Type B pancreatic cell (in vitro differentiated cells): Measurements from ENCODE around the gene APBA1. TPM values are rescaled to one million over a fixed set of nuclear protein-coding genes. Genes with fewer than 3 reads are reported as not detected.

Experiments
- DNase-seq: peaks from one replicate; pipeline ENCODE4 v3.0.0; 2021; ENCODE audit warnings: mixed read lengths; ENCODE audit not compliant: unreplicated experiment; ENCODE audit errors: extremely low spot score
- H3K27ac Mint-ChIP-seq: 2 replicates; pipeline ENCODE4 v1.8.0; 2021; ENCODE audit warnings: mild to moderate bottlenecking, mixed read lengths
- H3K27me3 Mint-ChIP-seq: 2 replicates; pipeline ENCODE4 v1.8.0; 2021; ENCODE audit warnings: mixed read lengths
- H3K36me3 Mint-ChIP-seq: 2 replicates; pipeline ENCODE4 v1.8.0; 2021; ENCODE audit warnings: mixed read lengths
- H3K4me1 Mint-ChIP-seq: one replicate; pipeline ENCODE4 v1.8.0; 2021; ENCODE audit warnings: mixed read lengths; ENCODE audit not compliant: unreplicated experiment
- H3K4me3 Mint-ChIP-seq: 2 replicates; pipeline ENCODE4 v1.8.0; 2021; ENCODE audit warnings: mild to moderate bottlenecking, mixed read lengths
- H3K9me3 Mint-ChIP-seq: 2 replicates; pipeline ENCODE4 v1.8.0; 2021; ENCODE audit warnings: mixed read lengths
- total RNA-seq: library from RNA; stranded (reverse); gene quantifications from 2 replicates; pipeline ENCODE4 v1.2.1, GENCODE V29; 2021; ENCODE audit warnings: low replicate concordance
- TF ChIP-seq, protein P1 (sequence below): fragments of 200-600 bp; sonication (generic); conservative IDR thresholded peaks from 2 replicates; pipeline ENCODE4 v1.5.0; 2021; ENCODE audit warnings: antibody characterized with exemption, mild to moderate bottlenecking

APBA1 gene
- total RNA-seq, 1 donor from 2014 or later, result 6.3 TPM

DNA sequence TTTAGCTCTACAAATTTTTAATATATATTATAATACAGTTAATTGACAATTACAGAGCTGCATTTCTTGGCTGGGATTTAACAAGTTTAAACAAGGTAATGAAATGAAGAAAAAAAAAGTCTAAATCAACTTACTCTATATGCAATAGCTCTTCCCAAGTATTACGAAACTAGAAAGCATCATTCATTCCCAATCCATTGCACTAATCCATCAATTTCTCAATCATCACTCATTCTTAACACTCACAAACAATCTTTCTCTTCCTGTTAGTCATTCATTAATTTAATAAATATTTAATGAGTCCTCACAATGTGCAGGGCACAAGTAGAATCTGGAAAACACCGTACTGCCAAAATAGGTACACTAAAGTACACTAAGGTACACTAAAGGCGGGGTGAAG, 42.9 kb upstream of the APBA1 start:
- Mint-ChIP-seq H3K27me3 (no peaks in the 10 kb centered on the region), H3K4me1 (no peaks in the 10 kb centered on the region), H3K27ac (no peak overlapping the region), H3K4me3 (no peak overlapping the region), H3K36me3 (peaks cover 27% of the 10 kb centered on the region), H3K9me3 (no peaks in the 10 kb centered on the region)
- TF ChIP-seq, protein P1, sequence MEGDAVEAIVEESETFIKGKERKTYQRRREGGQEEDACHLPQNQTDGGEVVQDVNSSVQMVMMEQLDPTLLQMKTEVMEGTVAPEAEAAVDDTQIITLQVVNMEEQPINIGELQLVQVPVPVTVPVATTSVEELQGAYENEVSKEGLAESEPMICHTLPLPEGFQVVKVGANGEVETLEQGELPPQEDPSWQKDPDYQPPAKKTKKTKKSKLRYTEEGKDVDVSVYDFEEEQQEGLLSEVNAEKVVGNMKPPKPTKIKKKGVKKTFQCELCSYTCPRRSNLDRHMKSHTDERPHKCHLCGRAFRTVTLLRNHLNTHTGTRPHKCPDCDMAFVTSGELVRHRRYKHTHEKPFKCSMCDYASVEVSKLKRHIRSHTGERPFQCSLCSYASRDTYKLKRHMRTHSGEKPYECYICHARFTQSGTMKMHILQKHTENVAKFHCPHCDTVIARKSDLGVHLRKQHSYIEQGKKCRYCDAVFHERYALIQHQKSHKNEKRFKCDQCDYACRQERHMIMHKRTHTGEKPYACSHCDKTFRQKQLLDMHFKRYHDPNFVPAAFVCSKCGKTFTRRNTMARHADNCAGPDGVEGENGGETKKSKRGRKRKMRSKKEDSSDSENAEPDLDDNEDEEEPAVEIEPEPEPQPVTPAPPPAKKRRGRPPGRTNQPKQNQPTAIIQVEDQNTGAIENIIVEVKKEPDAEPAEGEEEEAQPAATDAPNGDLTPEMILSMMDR, result no peak
- no peak for DNase-seq

DNA sequence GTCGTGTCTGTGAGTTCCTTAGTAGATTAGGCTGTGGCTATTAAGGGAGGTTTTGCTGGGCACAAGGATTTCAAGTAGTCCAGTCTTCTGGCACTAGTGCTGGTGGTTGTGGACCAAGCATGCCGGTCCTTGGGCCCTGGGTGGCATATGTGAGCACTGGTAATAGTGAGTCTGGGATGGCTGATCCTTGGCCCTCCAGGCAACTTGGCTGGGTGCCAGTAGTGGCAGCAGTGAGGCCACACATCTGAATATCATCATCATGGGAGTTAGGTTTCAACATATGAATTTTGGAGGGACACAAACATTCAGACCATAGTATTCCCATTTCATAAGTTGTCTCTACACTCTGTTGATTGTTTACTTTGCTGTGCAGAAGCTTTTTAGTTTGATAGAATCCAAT, 25.3 kb upstream of the APBA1 start:
- TF ChIP-seq, protein P1, result no peak
- H3K4me3 Mint-ChIP-seq, result no peak overlapping the region
- peaks cover 3% of the 10 kb centered on the region for H3K27me3 Mint-ChIP-seq
- no peak for DNase-seq
- peaks cover 15% of the 10 kb centered on the region for H3K9me3 Mint-ChIP-seq
- H3K27ac Mint-ChIP-seq, result no peak overlapping the region
- no peaks in the 10 kb centered on the region for H3K4me1 Mint-ChIP-seq
- no peaks in the 10 kb centered on the region for H3K36me3 Mint-ChIP-seq

DNA sequence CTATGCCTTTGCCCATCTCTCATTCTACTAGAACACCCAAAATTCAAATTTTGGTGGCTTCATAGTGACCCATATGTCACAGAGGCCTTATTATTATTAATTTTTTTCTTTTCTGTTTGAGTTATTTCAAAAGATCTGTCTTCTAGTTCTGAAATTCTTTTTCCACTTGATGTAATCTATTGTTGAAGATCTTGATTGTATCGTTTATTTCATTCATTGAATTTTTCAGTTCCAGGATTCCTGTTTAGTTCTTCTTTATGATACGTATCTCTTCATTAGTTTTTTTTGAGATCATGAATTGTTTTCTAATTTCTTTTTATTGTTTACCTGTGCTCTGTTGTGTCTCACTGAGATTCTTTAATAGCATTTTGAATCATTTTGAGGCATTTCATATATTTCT, 24.6 kb upstream of the APBA1 start:
- TF ChIP-seq, protein P1, result no peak
- H3K36me3 Mint-ChIP-seq, result no peaks in the 10 kb centered on the region
- H3K4me1 Mint-ChIP-seq, result no peaks in the 10 kb centered on the region
- H3K4me3 Mint-ChIP-seq, result no peak overlapping the region
- peaks cover 15% of the 10 kb centered on the region for H3K9me3 Mint-ChIP-seq
- peaks cover 3% of the 10 kb centered on the region for H3K27me3 Mint-ChIP-seq
- H3K27ac Mint-ChIP-seq, result no peak overlapping the region
- no peak for DNase-seq

DNA sequence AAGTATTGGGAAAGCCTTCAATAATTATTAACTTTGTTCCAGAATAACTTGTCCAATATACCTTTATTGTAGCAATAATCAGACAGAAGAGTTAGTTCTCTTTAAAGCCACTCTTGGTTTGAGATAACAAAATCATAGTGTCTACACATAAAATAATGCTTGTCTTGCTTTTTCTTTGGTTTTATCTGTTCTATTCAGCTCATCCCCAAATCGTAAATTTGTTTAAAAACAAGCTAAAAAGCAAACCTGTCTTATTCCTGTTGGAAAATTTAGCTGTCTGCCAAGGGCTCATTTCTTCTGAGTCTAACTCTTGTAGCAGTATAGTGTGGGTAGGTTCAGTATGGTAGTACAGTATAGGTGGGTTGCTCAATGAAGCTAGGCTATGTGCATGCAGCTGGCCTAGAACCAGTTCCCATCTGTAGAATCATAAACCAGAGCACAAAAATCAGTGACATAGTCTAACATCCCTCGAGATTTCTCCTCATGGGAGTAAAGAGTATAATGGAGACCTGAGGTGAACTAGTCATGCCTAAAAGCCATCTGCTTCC, 17.9 kb upstream of the APBA1 start:
- no peaks in the 10 kb centered on the region for H3K4me1 Mint-ChIP-seq

DNA sequence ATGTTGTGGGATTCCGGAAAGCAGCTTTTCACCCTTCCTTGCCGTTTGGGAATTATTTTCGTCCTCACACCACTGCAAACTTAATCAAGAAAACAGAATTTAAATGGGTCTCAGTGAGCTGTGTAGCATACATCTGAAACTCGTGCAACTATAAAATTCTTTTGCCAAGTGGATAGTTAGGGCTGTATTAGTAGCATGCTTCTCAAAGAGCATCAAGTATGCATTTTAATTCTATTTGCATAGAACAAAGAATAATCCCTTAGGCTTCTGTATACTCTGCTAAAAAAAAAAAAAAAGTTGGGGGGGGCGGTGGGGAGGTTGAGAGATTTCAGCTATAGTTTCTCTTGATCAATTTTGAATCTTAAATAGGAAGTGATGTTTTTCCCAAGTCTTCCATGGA, 11.8 kb upstream of the APBA1 start:
- Mint-ChIP-seq H3K4me1 (no peaks in the 10 kb centered on the region), H3K27me3 (no peaks in the 10 kb centered on the region), H3K27ac (no peak overlapping the region), H3K36me3 (no peaks in the 10 kb centered on the region), H3K9me3 (no peaks in the 10 kb centered on the region), H3K4me3 (no peak overlapping the region)
- TF ChIP-seq, protein P1, result no peak
- DNase-seq, result no peak

More for the DNA sequence above, 17.9 kb upstream of the APBA1 start:
- DNase-seq, result no peak
- no peak overlapping the region for H3K4me3 Mint-ChIP-seq
- H3K36me3 Mint-ChIP-seq, result no peaks in the 10 kb centered on the region
- TF ChIP-seq, protein P1, result no peak
- no peak overlapping the region for H3K27ac Mint-ChIP-seq
- peaks cover 3% of the 10 kb centered on the region for H3K9me3 Mint-ChIP-seq
- H3K27me3 Mint-ChIP-seq, result peaks cover 1% of the 10 kb centered on the region
